Neural cell (in vitro differentiated cells): ENCODE data around the gene AHNAK2. TPM values are rescaled to one million over a fixed set of nuclear protein-coding genes. Genes with fewer than 3 reads are reported as not detected.

Experiments
- H2AFZ ChIP-seq: fragments of 200-600, 300-800 bp; sonication (generic), shearing (Covaris generic); 2 replicates; pipeline ENCODE4 v1.6.0; 2014; ENCODE audit warnings: low read depth, mild to moderate bottlenecking, antibody characterized with exemption, low read length, moderate library complexity
- H3F3A ChIP-seq: fragments of 200-600 bp; shearing (Covaris generic); 2 replicates; pipeline ENCODE4 v1.6.1; 2016; ENCODE audit warnings: mild to moderate bottlenecking, moderate library complexity, mixed read lengths, antibody characterized with exemption, low read length; ENCODE audit not compliant: insufficient read depth, poor library complexity, severe bottlenecking
- H3K27ac ChIP-seq: fragments of 200-600, 300-800 bp; sonication (generic), shearing (Covaris generic); 2 replicates; pipeline ENCODE4 v1.5.1; 2014; ENCODE audit warnings: mild to moderate bottlenecking, low read length, moderate library complexity
- H3K27me3 ChIP-seq: fragments of 300-800, 200-600 bp; sonication (generic), shearing (Covaris generic); 2 replicates; pipeline ENCODE4 v1.6.0; 2014; ENCODE audit warnings: mild to moderate bottlenecking, low read depth, low read length, moderate library complexity; ENCODE audit not compliant: insufficient read depth
- H3K36me3 ChIP-seq: fragments of 300-800, 200-600 bp; sonication (generic), shearing (Covaris generic); 2 replicates; pipeline ENCODE4 v1.5.1; 2014; ENCODE audit warnings: mild to moderate bottlenecking, antibody characterized with exemption, low read length, moderate library complexity; ENCODE audit not compliant: insufficient read depth
- H3K4me2 ChIP-seq: fragments of 300-800, 200-600 bp; sonication (generic), shearing (Covaris generic); 2 replicates; pipeline ENCODE4 v1.6.0; 2014; ENCODE audit warnings: mild to moderate bottlenecking, low read length
- H3K4me3 ChIP-seq: fragments of 300-800, 200-600 bp; sonication (generic), shearing (Covaris generic); 2 replicates; pipeline ENCODE4 v1.5.1; 2014; ENCODE audit warnings: mild to moderate bottlenecking, low read length, moderate library complexity
- H3K79me2 ChIP-seq: fragments of 200-600 bp; shearing (Covaris generic); replicated peaks from 2 replicates; pipeline ENCODE4 v1.6.0; 2014; ENCODE audit warnings: mild to moderate bottlenecking, low read length, moderate library complexity; ENCODE audit not compliant: insufficient read depth
- H3K9ac ChIP-seq: fragments of 300-800, 200-600 bp; sonication (generic), shearing (Covaris generic); 2 replicates; pipeline ENCODE4 v1.6.1; 2016; ENCODE audit warnings: mild to moderate bottlenecking, low read length, mixed read lengths
- H3K9me2 ChIP-seq: fragments of 200-600 bp; shearing (Covaris generic); 2 replicates; pipeline ENCODE4 v1.6.1; 2016; ENCODE audit warnings: mild to moderate bottlenecking, low read length, mixed read lengths; ENCODE audit not compliant: insufficient read depth
- H3K9me3 ChIP-seq: fragments of 200-600, 300-800 bp; sonication (generic), shearing (Covaris generic); 2 replicates; pipeline ENCODE4 v1.6.1; 2016; ENCODE audit warnings: mild to moderate bottlenecking, mixed run types, low read length, moderate library complexity, mixed read lengths
- H4K20me1 ChIP-seq: fragments of 200-600 bp; shearing (Covaris generic); 2 replicates; pipeline ENCODE4 v1.6.1; 2016; ENCODE audit warnings: mild to moderate bottlenecking, mixed run types; ENCODE audit not compliant: insufficient read depth
- CTCF ChIP-seq: fragments of 450-650 bp; IDR thresholded peaks from 2 replicates; pipeline ENCODE4 v1.5.1; 2014; ENCODE audit warnings: antibody characterized with exemption, mild to moderate bottlenecking, moderate library complexity; ENCODE audit not compliant: poor library complexity, severe bottlenecking
- EP300 ChIP-seq: fragments of 450-650 bp; conservative IDR thresholded peaks from 2 replicates; pipeline ENCODE4 v1.6.1; 2014; ENCODE audit warnings: antibody characterized with exemption, mild to moderate bottlenecking, moderate library complexity; ENCODE audit not compliant: poor library complexity, severe bottlenecking
- EZH2 ChIP-seq: fragments of 200-600, 300-800 bp; shearing (Covaris generic), sonication (generic); IDR thresholded peaks from 2 replicates; pipeline ENCODE4 v1.6.1; 2014; ENCODE audit warnings: antibody characterized with exemption, low read length, borderline replicate concordance, mild to moderate bottlenecking; ENCODE audit not compliant: insufficient read depth, poor library complexity, severe bottlenecking
- MXI1 ChIP-seq: fragments of 450-650 bp; conservative IDR thresholded peaks from 2 replicates; pipeline ENCODE4 v1.6.1; 2014; ENCODE audit warnings: antibody characterized with exemption, mild to moderate bottlenecking; ENCODE audit not compliant: poor library complexity, severe bottlenecking
- POLR2AphosphoS5 ChIP-seq: IDR thresholded peaks from 2 replicates; pipeline ENCODE4 v1.6.1; 2012
- RAD21 ChIP-seq: fragments of 450-650 bp; conservative IDR thresholded peaks from 2 replicates; pipeline ENCODE4 v1.6.1; 2014; ENCODE audit warnings: antibody characterized with exemption, mild to moderate bottlenecking, moderate library complexity
- SMC3 ChIP-seq: fragments of 450-650 bp; conservative IDR thresholded peaks from 2 replicates; pipeline ENCODE4 v1.6.1; 2014; ENCODE audit warnings: antibody characterized with exemption, mild to moderate bottlenecking, moderate library complexity; ENCODE audit not compliant: poor library complexity
- TAF1 ChIP-seq: IDR thresholded peaks from 2 replicates; pipeline ENCODE4 v1.6.1; 2012; ENCODE audit warnings: low read depth
- polyA plus RNA-seq: library from polyadenylated mRNA; depleted of rRNA; stranded (reverse); fragments of >200 nt; gene quantifications from 2 replicates; pipeline ENCODE4 v1.2.3, GENCODE V29; 2014
- TF ChIP-seq, protein P1 (sequence below): IDR thresholded peaks from 2 replicates; pipeline ENCODE4 v1.6.1; 2012; ENCODE audit warnings: borderline replicate concordance

The AHNAK2 gene
- polyA plus RNA-seq, 1 donor from 2014 or later, result 1.4 TPM

DNA sequence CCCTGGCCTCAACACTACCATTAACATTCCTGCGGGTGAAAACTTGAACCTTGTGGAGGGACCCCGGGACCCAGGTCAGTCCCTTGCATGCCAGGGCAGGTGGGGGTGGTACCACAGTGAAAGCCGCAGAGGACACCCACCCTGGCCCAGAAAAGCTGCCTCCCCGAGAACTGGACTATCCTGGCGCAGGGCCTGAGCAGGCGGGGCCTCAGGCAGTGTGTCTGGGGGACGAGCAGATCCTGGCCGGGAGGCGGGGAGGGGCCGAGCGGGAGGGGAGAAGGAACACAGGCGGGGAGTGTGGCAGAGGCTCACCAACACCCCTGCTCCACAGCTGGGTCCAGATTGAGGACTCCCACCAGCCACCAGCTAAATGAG, 10.0 kb downstream of the AHNAK2 start:
- Histone ChIP-seq H3K9me2 (no peaks in the 10 kb centered on the region), H3K36me3 (no peaks in the 10 kb centered on the region), H3K9ac (no peak overlapping the region), H3F3A (no peaks in the 10 kb centered on the region), H3K4me2 (no peak overlapping the region), H4K20me1 (no peaks in the 10 kb centered on the region), H3K9me3 (no peaks in the 10 kb centered on the region), H3K4me3 (no peak overlapping the region), H3K27me3 (no peaks in the 10 kb centered on the region), H3K79me2 (no peaks in the 10 kb centered on the region), H3K27ac (no peak overlapping the region), H2AFZ (no peak overlapping the region)
- TF ChIP-seq, protein P1, sequence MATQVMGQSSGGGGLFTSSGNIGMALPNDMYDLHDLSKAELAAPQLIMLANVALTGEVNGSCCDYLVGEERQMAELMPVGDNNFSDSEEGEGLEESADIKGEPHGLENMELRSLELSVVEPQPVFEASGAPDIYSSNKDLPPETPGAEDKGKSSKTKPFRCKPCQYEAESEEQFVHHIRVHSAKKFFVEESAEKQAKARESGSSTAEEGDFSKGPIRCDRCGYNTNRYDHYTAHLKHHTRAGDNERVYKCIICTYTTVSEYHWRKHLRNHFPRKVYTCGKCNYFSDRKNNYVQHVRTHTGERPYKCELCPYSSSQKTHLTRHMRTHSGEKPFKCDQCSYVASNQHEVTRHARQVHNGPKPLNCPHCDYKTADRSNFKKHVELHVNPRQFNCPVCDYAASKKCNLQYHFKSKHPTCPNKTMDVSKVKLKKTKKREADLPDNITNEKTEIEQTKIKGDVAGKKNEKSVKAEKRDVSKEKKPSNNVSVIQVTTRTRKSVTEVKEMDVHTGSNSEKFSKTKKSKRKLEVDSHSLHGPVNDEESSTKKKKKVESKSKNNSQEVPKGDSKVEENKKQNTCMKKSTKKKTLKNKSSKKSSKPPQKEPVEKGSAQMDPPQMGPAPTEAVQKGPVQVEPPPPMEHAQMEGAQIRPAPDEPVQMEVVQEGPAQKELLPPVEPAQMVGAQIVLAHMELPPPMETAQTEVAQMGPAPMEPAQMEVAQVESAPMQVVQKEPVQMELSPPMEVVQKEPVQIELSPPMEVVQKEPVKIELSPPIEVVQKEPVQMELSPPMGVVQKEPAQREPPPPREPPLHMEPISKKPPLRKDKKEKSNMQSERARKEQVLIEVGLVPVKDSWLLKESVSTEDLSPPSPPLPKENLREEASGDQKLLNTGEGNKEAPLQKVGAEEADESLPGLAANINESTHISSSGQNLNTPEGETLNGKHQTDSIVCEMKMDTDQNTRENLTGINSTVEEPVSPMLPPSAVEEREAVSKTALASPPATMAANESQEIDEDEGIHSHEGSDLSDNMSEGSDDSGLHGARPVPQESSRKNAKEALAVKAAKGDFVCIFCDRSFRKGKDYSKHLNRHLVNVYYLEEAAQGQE, result no peak
- TF ChIP-seq EP300, result no peak
- no peak for TF ChIP-seq TAF1
- TF ChIP-seq EZH2, result no peak
- TF ChIP-seq SMC3, result no peak
- no peak for TF ChIP-seq POLR2AphosphoS5
- TF ChIP-seq RAD21, result no peak
- TF ChIP-seq MXI1, result no peak
- no peak for TF ChIP-seq CTCF

DNA sequence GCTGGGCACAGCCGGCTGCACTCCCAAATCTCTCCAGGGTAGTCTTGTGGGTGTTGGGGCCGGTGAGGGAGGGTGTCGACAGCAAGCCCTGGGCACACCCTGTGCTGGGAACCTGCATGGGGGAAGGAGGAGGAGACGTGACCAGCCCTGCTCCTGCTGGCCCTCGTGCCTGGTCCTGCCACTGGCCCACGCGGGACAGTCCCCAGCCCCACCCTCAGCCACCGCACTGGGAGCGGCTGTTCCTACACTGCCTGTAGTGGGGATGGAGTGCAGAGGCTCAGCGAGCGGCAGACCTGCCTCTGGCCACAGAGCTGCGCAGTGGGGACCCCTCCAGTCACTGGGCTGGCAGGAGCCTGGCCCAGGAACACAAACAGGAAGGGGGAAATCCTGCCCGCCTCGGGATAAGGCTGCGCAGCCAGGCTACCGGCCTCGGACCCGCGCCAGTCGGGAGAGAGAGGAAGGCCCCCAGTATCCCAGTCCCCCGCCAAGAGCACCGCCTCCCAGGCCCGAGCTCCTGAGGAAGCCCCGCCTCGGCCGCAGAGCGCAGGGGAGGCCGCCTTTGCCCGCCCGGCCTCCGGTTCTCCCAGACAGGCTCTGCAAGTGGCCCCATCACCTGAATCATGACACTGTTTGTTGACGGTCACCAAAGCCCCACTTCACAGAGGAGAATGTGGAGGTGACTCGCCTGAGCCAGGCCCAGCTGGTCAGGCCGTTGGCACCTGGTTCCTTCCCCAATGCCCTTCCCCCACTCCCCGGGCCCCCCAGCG, 10.6 kb downstream of the AHNAK2 start:
- H3K9ac ChIP-seq, result no peak overlapping the region

More for the DNA sequence above, 10.6 kb downstream of the AHNAK2 start:
- Histone ChIP-seq H3K4me2 (no peak overlapping the region), H3K27me3 (no peaks in the 10 kb centered on the region), H3K9me2 (no peaks in the 10 kb centered on the region), H3F3A (no peaks in the 10 kb centered on the region), H3K36me3 (no peaks in the 10 kb centered on the region), H3K27ac (no peak overlapping the region), H4K20me1 (no peaks in the 10 kb centered on the region), H2AFZ (no peak overlapping the region), H3K9me3 (no peaks in the 10 kb centered on the region), H3K4me3 (no peak overlapping the region), H3K79me2 (no peaks in the 10 kb centered on the region)
- no peak for TF ChIP-seq EP300
- TF ChIP-seq SMC3, result no peak
- TF ChIP-seq, protein P1, result no peak
- no peak for TF ChIP-seq MXI1
- TF ChIP-seq RAD21, result no peak
- no peak for TF ChIP-seq POLR2AphosphoS5
- TF ChIP-seq TAF1, result no peak
